HG03432 (cell line): ENCODE measurements around the gene CYP46A1.
A peak's percentile ranks its signal among the peaks of the same experiment; 100 is the strongest.
"Not testable (repeated sequence)": the region's sequence is repeated elsewhere in the genome, so short reads cannot be mapped to it uniquely, and the experiment has no call there.

ENCODE experiments used
- ATAC-seq: cut with Tn5 transposase; IDR thresholded peaks from one replicate; pipeline ENCODE4 v1.9.1; 2021; ENCODE audit warnings: mild to moderate bottlenecking, moderate library complexity; ENCODE audit not compliant: unreplicated experiment

CYP46A1 gene

DNA sequence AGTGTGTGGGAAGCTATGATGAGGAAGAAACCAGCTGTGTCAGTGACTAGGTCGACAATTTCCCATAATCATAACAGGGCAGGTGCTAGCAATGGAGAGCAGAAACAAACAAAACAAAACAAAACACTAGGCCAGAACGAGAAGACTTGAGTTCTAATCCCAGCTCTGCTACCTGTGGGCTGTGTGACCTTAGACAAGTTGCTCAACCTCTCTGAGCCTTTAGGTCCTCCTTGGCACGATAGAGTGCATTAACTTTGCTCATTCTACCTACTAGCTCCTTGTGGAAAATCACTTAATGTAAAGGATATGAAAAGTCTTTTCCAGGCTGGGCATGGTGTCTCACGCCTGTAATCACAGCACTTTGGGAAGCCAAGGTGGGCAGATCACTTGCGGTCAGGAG lies 27.9 kb upstream of the CYP46A1 start:
- no peak for ATAC-seq

GRCh38 chr14:99657645-99658155 lies 26.4 kb upstream of the CYP46A1 start:
- ATAC-seq, result no peak

- no peak for ATAC-seq
Observed at GRCh38 chr14:99658218-99658845, 25.8 kb upstream of the CYP46A1 start.

GRCh38 chr14:99659333-99659741 lies 24.8 kb upstream of the CYP46A1 start:
- no peak for ATAC-seq

- ATAC-seq, result no peak
Observed at GRCh38 chr14:99660006-99660566, 24.0 kb upstream of the CYP46A1 start.

DNA sequence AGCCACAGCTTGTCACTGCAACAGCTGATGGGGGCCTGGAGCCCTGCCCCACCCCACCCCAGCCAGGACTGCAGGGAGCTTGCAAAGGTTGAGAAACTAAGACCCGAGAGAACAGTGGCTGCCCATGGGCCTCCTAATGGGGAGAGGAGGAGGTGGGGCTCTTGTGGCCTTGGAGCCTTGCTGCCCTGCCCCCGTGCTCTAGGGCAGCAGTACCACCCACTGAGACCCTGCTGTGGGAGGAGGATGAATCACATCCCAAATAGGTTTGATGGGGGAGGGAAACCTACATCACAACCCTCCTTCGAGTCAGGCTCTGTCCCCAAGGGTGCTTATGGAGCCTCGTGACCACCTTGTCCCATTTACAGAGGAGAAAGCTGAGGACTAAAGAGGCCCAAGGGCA lies 23.3 kb upstream of the CYP46A1 start:
- no peak for ATAC-seq

GRCh38 chr14:99661206-99661605 lies 22.9 kb upstream of the CYP46A1 start:
- ATAC-seq, result not testable (repeated sequence)

- no peak for ATAC-seq
Observed at GRCh38 chr14:99662846-99663245, 21.3 kb upstream of the CYP46A1 start.

- no peak for ATAC-seq
Observed at GRCh38 chr14:99663386-99664057, 20.6 kb upstream of the CYP46A1 start.

DNA sequence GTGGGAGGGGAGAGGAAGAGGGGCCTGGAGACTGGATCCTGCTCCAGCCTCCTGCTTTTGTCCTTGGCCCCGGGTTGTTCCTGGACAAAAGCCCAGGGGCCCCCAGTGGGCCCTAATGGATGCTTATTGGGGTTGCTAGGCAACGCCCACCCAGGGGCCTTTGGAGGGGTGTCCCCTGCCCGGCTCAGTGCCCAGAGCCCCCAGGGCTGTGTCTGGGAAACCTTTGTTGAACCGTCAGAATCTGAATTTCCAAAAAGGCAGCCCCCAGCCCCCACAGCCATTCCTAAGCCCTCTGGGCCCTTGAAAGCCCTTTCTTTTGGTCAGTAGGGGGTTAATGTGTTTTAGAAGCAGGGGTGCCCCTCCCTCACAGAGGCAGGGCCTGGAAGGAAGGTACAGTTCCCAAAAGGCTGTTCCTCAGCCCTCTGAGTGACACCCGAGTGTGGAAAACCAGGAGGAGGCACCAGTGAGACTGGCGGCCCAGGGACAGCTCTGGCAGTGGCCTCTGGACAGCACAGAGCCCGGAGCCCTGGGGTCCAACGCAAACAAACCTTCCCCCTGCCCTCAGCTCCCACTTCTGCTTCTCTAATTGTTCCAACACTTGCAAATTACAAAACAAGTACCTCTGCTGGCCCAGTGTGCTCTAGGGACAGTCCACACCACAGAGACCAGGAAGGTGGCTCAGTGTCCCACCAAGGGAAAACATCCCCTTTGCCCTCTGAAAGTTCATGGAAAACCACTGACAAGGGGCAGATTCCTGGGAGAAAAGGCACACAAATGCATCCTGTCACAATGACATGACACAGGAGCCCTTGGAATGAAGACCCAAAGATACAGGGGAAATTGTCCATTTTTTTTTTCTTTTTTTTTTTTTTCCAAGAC lies 19.8 kb upstream of the CYP46A1 start:
- no peak for ATAC-seq

GRCh38 chr14:99664937-99665273 lies 19.2 kb upstream of the CYP46A1 start:
- ATAC-seq, result peak; percentile 60

- no peak for ATAC-seq
Observed at GRCh38 chr14:99666533-99666932, 17.6 kb upstream of the CYP46A1 start.

- no peak for ATAC-seq
Observed at GRCh38 chr14:99667045-99667444, 17.1 kb upstream of the CYP46A1 start.

- ATAC-seq, result no peak
Observed at GRCh38 chr14:99667821-99668220, 16.3 kb upstream of the CYP46A1 start.

DNA sequence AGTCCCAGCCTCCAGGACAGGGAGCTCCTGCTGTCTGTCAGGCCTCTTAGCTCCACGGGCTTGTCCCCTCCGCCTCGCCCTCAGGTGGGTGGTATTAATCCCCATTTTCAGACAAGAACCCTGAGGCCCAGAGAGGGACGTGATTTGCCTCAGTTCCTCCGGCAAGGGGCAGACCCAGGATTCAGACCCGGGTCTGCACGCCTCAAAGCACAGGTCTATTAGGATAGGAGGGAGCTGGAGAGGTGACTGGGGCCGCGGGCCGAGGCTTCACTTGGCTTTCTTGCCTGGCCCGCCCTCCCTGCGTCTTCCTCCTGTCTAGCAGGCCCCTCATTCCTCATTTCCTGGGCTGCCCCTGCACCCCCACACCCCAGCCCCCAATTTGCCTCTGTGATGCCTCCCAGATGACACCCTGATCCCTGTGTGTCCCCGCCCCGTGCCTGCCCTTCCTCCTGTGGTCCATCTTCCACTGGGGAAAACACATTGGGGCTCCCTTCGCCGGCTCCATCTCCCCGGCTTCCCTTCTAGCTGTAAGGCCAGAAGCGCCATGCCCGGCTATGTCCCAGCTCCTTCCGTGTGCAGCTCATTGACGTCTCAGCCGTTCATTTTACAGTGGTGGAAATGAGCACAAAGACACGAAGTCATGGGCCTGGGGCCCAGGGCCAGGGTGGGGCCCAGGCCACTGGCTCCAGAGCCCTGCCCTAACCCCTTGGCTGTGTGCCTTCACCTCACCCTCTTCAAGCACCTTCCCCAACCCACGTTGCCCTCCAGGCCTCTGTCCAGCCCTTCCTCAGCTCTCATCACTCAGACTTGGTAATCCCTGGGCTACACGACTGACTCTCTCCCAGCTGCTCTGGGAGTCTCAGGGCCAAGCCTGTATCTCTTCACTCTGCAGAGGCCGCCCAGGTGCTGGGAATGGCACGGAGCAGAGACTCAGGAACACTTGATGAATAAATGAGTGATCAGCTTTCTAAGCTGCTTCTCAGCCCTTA lies 15.5 kb upstream of the CYP46A1 start:
- no peak for ATAC-seq

DNA sequence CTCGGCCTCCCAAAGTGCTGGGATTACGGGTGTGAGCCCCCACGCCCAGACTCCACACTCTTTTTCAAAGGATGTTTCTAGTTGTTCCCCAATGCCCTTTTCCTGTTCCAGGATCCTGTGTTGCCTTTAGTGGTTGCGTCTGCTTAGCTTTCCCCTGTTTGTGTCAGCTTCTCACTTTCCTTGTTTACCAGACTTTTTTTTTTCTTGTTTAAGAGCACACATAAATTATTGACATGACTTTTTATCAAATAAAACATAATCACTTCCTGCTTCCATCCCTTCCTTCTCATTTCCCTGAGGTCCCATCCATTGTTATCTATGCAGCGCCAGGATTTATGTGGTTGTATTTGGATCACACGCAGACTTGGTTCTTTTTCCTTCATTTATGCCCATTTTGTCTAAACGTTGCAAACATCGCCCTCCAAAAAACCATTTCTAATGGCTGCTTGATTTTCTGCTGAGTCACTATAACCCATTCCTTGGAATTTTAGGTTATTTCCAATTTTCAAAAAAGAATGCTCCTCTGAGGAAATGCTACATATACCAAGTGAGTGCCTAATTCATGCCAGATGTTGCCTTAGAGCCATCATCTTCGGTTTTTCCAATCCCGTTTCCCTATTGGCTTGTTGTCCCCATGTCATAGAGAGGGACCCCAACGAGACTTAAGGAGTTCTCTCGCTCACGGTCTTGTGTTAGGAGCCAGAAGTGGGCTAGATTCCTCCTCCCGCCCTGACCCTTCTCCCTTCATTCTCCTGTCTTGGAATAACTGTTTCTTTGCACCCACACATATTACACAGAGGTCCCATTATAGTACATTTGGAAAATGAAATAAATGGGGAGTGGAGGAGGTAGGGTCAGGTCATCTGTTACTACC lies 13.5 kb upstream of the CYP46A1 start:
- ATAC-seq, result no peak

GRCh38 chr14:99671235-99672224 lies 12.6 kb upstream of the CYP46A1 start:
- no peak for ATAC-seq
